Esophagus muscularis mucosa (tissue), 4 donors: Measurements from ENCODE around the gene TMCC1.

Experiments used
- EP300 ChIP-seq: sonication (generic); formaldehyde crosslinking; IDR thresholded peaks from one replicate; pipeline ENCODE4 v1.6.1; 2017; ENCODE audit warnings: antibody characterized with exemption
- POLR2A ChIP-seq: fragments of 450-650 bp; IDR thresholded peaks from one replicate; pipeline ENCODE4 v1.6.1; 2017; ENCODE audit warnings: antibody characterized with exemption, moderate library complexity, mild to moderate bottlenecking, low read depth
- POLR2AphosphoS5 ChIP-seq, 2 donors: sonication (generic); formaldehyde crosslinking; IDR thresholded peaks; one replicate each; pipeline ENCODE4 v1.6.1; 2017; ENCODE audit warnings: antibody characterized with exemption in 2 of 2
- TF ChIP-seq, protein P1 (sequence below), 3 experiments: fragments of 200-600 bp in 2 of 3; fragments of 450-650 bp in 1 of 3; sonication (generic) in 2 of 3; IDR thresholded peaks; one replicate each; pipeline ENCODE4 v1.5.1; 2017 to 2019; ENCODE audit warnings: antibody characterized with exemption in 3 of 3, mild to moderate bottlenecking in 2 of 3, moderate library complexity in 1 of 3

DNA sequence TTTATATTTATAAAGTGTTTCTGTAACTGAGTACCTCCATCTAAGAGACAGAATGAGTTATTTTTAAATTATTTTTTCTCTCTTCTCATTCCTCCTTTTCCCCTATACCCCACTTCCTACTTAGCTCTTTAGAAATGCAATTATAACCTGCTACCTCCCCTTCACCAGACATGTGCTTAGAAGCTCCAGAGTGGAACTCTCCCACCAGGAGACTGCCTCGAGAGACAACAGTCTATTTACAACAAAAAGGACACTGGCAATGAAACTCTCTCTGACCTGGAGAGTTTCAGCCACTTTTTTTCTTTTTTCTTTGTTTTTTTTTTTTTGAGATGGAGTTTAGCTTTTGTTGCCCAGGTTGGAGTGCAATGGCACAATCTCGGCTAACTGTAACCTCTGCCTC is 177.7 kb downstream of the TMCC1 start:
- TF ChIP-seq EP300: no peak
- TF ChIP-seq, protein P1, sequence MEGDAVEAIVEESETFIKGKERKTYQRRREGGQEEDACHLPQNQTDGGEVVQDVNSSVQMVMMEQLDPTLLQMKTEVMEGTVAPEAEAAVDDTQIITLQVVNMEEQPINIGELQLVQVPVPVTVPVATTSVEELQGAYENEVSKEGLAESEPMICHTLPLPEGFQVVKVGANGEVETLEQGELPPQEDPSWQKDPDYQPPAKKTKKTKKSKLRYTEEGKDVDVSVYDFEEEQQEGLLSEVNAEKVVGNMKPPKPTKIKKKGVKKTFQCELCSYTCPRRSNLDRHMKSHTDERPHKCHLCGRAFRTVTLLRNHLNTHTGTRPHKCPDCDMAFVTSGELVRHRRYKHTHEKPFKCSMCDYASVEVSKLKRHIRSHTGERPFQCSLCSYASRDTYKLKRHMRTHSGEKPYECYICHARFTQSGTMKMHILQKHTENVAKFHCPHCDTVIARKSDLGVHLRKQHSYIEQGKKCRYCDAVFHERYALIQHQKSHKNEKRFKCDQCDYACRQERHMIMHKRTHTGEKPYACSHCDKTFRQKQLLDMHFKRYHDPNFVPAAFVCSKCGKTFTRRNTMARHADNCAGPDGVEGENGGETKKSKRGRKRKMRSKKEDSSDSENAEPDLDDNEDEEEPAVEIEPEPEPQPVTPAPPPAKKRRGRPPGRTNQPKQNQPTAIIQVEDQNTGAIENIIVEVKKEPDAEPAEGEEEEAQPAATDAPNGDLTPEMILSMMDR (IDR thresholded peaks at IDR 0.05): no peak
- no peak for TF ChIP-seq POLR2AphosphoS5 (IDR thresholded peaks at IDR 0.05)
- no peak for TF ChIP-seq POLR2A
